ENCODE measurements around the gene CDH22.

- TF ChIP-seq CTCF (IDR thresholded peaks at IDR 0.05) (no peak), POLR2A (IDR thresholded peaks at IDR 0.05) (no peak)
Observed at GRCh38 chr20:46261456-46262253, 46.6 kb downstream of the CDH22 start.

Data from adrenal gland (tissue), 5 donors.